HEK293 (cell line): ENCODE measurements around the gene WASF2.

Experiments used
- GLIS2 ChIP-seq: fragments of 450-650 bp; formaldehyde crosslinking; IDR thresholded peaks from 2 replicates; pipeline ENCODE4 v1.5.1; 2016; ENCODE audit warnings: missing biosample characterization, missing genetic modification characterization
- IKZF3 ChIP-seq: fragments of 450-650 bp; IDR thresholded peaks from 2 replicates; pipeline ENCODE4 v1.5.0; 2018; ENCODE audit warnings: missing biosample characterization, mild to moderate bottlenecking, missing genetic modification characterization, moderate library complexity
- MZF1 ChIP-seq: fragments of 450-650 bp; formaldehyde crosslinking; IDR thresholded peaks from 2 replicates; pipeline ENCODE4 v1.5.1; 2017; ENCODE audit warnings: missing biosample characterization, missing genetic modification characterization, borderline replicate concordance
- PRDM4 ChIP-seq: fragments of 450-650 bp; formaldehyde crosslinking; IDR thresholded peaks from 2 replicates; pipeline ENCODE4 v1.5.1; 2017; ENCODE audit warnings: missing biosample characterization, missing genetic modification characterization
- SP3 ChIP-seq: fragments of 450-650 bp; formaldehyde crosslinking; IDR thresholded peaks from 2 replicates; pipeline ENCODE4 v1.5.1; 2016; ENCODE audit warnings: missing biosample characterization, missing genetic modification characterization
- TRIM28 ChIP-seq: IDR thresholded peaks from 2 replicates; pipeline ENCODE4 v1.6.1; 2011; ENCODE audit warnings: low read length, control low read depth, borderline replicate concordance
- ZBTB44 ChIP-seq: fragments of 450-650 bp; IDR thresholded peaks from 2 replicates; pipeline ENCODE4 v1.5.1; 2018; ENCODE audit warnings: missing biosample characterization, mild to moderate bottlenecking, missing genetic modification characterization
- ZFP69B ChIP-seq: fragments of 450-650 bp; formaldehyde crosslinking; IDR thresholded peaks from 2 replicates; pipeline ENCODE4 v1.5.1; 2016; ENCODE audit warnings: missing biosample characterization, missing genetic modification characterization
- ZNF24 ChIP-seq: fragments of 450-650 bp; formaldehyde crosslinking; IDR thresholded peaks from 2 replicates; pipeline ENCODE4 v1.5.1; 2016; ENCODE audit warnings: missing biosample characterization, missing genetic modification characterization
- ZNF292 ChIP-seq: fragments of 450-650 bp; formaldehyde crosslinking; IDR thresholded peaks from 2 replicates; pipeline ENCODE4 v1.5.1; 2016; ENCODE audit warnings: low read depth, missing biosample characterization, missing genetic modification characterization, borderline replicate concordance
- ZNF324 ChIP-seq: fragments of 450-650 bp; formaldehyde crosslinking; IDR thresholded peaks from 2 replicates; pipeline ENCODE4 v1.5.1; 2016; ENCODE audit warnings: missing biosample characterization, missing genetic modification characterization
- ZNF362 ChIP-seq: fragments of 450-650 bp; formaldehyde crosslinking; IDR thresholded peaks from 2 replicates; pipeline ENCODE4 v1.5.1; 2016; ENCODE audit warnings: missing biosample characterization, missing genetic modification characterization
- ZNF610 ChIP-seq: fragments of 450-650 bp; formaldehyde crosslinking; IDR thresholded peaks from 2 replicates; pipeline ENCODE4 v1.5.1; 2016; ENCODE audit warnings: missing biosample characterization, missing genetic modification characterization, borderline replicate concordance
- ZNF707 ChIP-seq: fragments of 450-650 bp; formaldehyde crosslinking; IDR thresholded peaks from 2 replicates; pipeline ENCODE4 v1.5.1; 2016; ENCODE audit warnings: missing biosample characterization, missing genetic modification characterization
- ZNF785 ChIP-seq: fragments of 450-650 bp; formaldehyde crosslinking; IDR thresholded peaks from 2 replicates; pipeline ENCODE4 v1.5.1; 2016; ENCODE audit warnings: missing biosample characterization, missing genetic modification characterization
- TF ChIP-seq, protein P1 (sequence below): fragments of 450-650 bp; formaldehyde crosslinking; IDR thresholded peaks from 2 replicates; pipeline ENCODE4 v1.5.1; 2016; ENCODE audit warnings: missing biosample characterization, missing genetic modification characterization, borderline replicate concordance
- TF ChIP-seq, protein P2 (sequence below): fragments of 450-650 bp; formaldehyde crosslinking; IDR thresholded peaks from 2 replicates; pipeline ENCODE4 v1.5.1; 2016; ENCODE audit warnings: missing biosample characterization, missing genetic modification characterization
- TF ChIP-seq, protein P3 (sequence below): fragments of 450-650 bp; formaldehyde crosslinking; IDR thresholded peaks from 2 replicates; pipeline ENCODE4 v1.5.0; 2017; ENCODE audit warnings: missing biosample characterization, missing genetic modification characterization, borderline replicate concordance
- TF ChIP-seq, protein P4 (sequence below): fragments of 450-650 bp; formaldehyde crosslinking; IDR thresholded peaks from 2 replicates; pipeline ENCODE4 v1.5.1; 2016; ENCODE audit warnings: missing biosample characterization, missing genetic modification characterization

The WASF2 gene

DNA sequence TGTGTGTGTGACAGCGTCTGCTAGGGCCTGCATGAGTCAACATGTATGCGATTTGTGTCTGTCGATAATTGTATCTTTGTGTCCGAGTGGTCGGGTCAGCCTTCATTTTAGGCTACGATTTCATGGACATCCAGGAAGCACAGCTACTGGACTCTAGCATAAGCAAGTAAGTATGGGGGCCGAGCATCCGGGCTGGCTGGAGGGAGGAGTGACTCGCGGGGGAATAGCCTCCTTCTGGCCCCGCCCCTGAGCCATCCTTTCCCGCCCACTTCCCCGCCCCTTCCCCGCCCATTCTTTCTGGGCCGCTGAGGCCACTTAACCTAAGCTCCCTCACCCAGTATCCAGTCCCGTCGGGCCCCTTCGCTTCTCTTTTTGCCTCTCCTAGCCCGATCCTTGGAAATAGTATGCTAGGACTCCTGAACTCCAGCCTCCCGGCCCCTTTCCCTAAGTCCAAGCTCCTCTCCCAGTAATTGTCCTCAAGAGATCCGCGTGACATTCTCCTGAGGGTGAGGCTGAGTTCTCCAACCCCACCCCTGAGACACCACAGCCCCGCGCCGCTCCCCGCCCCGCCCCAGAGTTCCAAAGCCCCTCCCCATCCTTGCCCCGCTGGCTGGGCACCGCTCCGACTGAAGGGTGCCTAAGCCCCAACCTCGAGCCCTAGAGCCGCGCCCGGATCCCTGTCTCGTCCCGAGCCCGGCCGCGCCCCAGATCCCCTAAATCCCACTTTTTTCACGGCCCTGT, 124.4 kb downstream of the WASF2 start (continued):
- TF ChIP-seq ZBTB44 (tag by site-specific recombination), result no peak
- TF ChIP-seq ZNF292 (tag by site-specific recombination), result no peak
- no peak for TF ChIP-seq ZNF362
- TF ChIP-seq, protein P1, sequence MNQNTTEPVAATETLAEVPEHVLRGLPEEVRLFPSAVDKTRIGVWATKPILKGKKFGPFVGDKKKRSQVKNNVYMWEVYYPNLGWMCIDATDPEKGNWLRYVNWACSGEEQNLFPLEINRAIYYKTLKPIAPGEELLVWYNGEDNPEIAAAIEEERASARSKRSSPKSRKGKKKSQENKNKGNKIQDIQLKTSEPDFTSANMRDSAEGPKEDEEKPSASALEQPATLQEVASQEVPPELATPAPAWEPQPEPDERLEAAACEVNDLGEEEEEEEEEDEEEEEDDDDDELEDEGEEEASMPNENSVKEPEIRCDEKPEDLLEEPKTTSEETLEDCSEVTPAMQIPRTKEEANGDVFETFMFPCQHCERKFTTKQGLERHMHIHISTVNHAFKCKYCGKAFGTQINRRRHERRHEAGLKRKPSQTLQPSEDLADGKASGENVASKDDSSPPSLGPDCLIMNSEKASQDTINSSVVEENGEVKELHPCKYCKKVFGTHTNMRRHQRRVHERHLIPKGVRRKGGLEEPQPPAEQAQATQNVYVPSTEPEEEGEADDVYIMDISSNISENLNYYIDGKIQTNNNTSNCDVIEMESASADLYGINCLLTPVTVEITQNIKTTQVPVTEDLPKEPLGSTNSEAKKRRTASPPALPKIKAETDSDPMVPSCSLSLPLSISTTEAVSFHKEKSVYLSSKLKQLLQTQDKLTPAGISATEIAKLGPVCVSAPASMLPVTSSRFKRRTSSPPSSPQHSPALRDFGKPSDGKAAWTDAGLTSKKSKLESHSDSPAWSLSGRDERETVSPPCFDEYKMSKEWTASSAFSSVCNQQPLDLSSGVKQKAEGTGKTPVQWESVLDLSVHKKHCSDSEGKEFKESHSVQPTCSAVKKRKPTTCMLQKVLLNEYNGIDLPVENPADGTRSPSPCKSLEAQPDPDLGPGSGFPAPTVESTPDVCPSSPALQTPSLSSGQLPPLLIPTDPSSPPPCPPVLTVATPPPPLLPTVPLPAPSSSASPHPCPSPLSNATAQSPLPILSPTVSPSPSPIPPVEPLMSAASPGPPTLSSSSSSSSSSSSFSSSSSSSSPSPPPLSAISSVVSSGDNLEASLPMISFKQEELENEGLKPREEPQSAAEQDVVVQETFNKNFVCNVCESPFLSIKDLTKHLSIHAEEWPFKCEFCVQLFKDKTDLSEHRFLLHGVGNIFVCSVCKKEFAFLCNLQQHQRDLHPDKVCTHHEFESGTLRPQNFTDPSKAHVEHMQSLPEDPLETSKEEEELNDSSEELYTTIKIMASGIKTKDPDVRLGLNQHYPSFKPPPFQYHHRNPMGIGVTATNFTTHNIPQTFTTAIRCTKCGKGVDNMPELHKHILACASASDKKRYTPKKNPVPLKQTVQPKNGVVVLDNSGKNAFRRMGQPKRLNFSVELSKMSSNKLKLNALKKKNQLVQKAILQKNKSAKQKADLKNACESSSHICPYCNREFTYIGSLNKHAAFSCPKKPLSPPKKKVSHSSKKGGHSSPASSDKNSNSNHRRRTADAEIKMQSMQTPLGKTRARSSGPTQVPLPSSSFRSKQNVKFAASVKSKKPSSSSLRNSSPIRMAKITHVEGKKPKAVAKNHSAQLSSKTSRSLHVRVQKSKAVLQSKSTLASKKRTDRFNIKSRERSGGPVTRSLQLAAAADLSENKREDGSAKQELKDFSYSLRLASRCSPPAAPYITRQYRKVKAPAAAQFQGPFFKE (tag by site-specific recombination), result no peak
- no peak for TF ChIP-seq ZNF707 (tag by site-specific recombination)
- TF ChIP-seq PRDM4 (tag by site-specific recombination), result no peak
- peak; percentile 22; the same call in 1 of the 2 replicates for TF ChIP-seq TRIM28
- TF ChIP-seq ZFP69B (tag by site-specific recombination), result no peak
- 0 out of 2 replicates have a peak, but pooled peaks have one; percentile 55 for TF ChIP-seq MZF1 (tag by site-specific recombination)
- TF ChIP-seq, protein P2, sequence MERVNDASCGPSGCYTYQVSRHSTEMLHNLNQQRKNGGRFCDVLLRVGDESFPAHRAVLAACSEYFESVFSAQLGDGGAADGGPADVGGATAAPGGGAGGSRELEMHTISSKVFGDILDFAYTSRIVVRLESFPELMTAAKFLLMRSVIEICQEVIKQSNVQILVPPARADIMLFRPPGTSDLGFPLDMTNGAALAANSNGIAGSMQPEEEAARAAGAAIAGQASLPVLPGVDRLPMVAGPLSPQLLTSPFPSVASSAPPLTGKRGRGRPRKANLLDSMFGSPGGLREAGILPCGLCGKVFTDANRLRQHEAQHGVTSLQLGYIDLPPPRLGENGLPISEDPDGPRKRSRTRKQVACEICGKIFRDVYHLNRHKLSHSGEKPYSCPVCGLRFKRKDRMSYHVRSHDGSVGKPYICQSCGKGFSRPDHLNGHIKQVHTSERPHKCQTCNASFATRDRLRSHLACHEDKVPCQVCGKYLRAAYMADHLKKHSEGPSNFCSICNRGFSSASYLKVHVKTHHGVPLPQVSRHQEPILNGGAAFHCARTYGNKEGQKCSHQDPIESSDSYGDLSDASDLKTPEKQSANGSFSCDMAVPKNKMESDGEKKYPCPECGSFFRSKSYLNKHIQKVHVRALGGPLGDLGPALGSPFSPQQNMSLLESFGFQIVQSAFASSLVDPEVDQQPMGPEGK (tag by site-specific recombination), result peak; percentile 83
- TF ChIP-seq, protein P3, sequence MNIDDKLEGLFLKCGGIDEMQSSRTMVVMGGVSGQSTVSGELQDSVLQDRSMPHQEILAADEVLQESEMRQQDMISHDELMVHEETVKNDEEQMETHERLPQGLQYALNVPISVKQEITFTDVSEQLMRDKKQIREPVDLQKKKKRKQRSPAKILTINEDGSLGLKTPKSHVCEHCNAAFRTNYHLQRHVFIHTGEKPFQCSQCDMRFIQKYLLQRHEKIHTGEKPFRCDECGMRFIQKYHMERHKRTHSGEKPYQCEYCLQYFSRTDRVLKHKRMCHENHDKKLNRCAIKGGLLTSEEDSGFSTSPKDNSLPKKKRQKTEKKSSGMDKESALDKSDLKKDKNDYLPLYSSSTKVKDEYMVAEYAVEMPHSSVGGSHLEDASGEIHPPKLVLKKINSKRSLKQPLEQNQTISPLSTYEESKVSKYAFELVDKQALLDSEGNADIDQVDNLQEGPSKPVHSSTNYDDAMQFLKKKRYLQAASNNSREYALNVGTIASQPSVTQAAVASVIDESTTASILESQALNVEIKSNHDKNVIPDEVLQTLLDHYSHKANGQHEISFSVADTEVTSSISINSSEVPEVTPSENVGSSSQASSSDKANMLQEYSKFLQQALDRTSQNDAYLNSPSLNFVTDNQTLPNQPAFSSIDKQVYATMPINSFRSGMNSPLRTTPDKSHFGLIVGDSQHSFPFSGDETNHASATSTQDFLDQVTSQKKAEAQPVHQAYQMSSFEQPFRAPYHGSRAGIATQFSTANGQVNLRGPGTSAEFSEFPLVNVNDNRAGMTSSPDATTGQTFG (tag by site-specific recombination), result no peak
- TF ChIP-seq IKZF3 (tag by site-specific recombination), result peak; percentile 74
- TF ChIP-seq GLIS2 (tag by site-specific recombination), result no peak
- no peak for TF ChIP-seq ZNF785 (tag by site-specific recombination)
- peak; percentile 30; the same call in 1 of the 2 replicates for TF ChIP-seq ZNF610 (tag by site-specific recombination)
- TF ChIP-seq ZNF24 (tag by site-specific recombination), result no peak
- peak; percentile 100 for TF ChIP-seq SP3 (tag by site-specific recombination)
- TF ChIP-seq ZNF324, result 0 out of 2 replicates have a peak, but pooled peaks have one; percentile 15
- TF ChIP-seq, protein P4, sequence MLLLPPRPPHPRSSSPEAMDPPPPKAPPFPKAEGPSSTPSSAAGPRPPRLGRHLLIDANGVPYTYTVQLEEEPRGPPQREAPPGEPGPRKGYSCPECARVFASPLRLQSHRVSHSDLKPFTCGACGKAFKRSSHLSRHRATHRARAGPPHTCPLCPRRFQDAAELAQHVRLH (tag by site-specific recombination), result no peak
